ENCODE data around the gene LTBP1. TPM values are rescaled to one million over a fixed set of nuclear protein-coding genes. Genes with fewer than 3 reads are reported as not detected.

The LTBP1 gene
- total and polyA plus RNA-seq, 2 experiments from 2014 or later, result 157 to 211 TPM

DNA sequence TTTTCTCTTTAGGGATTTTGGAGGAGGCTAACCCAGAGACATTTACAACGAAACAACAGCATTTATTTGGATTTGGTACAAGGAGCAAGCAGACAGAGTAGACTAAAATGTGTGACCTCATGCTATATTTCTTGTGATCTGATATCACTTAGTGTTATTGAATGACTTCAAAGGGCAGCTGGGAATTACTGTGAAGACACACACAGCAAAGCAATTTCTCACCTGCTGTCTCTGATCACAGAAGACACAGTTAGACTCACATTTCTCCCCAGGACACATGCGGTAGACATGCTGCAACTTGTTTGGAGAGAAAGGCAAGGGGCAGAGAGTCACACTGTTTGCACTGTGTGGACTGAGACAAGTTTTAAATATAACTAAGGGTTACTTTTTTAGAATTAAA lies 67.5 kb downstream of the LTBP1 start:
- in situ Hi-C loops (cut with MboI), result no loop called here
- Histone ChIP-seq H3F3A (ENCODE audit: insufficient read depth) (peaks cover 17% of the 10 kb centered on the region), H3K79me2 (ENCODE audit: insufficient read depth) (no peaks in the 10 kb centered on the region), H3K4me1 (ENCODE audit: insufficient read depth) (peaks cover 30% of the 10 kb centered on the region; the same call in 1 of the 2 replicates), H3K36me3 (ENCODE audit: low read depth) (no peaks in the 10 kb centered on the region), H3K9me3 (ENCODE audit: low read depth) (no peaks in the 10 kb centered on the region), H3K4me3 (no peak overlapping the region), H2AFZ (no peak overlapping the region), H4K20me1 (ENCODE audit: insufficient read depth) (no peaks in the 10 kb centered on the region), H3K9me2 (ENCODE audit: insufficient read depth) (no peaks in the 10 kb centered on the region), H3K27me3 (replicated peaks; ENCODE audit: insufficient read depth) (no peaks in the 10 kb centered on the region), H3K4me2 (ENCODE audit: unreplicated experiment) (no peak overlapping the region), H3K27ac (no peak overlapping the region), H3K9ac (no peak overlapping the region)
- TF ChIP-seq EZH2phosphoT487 (IDR thresholded peaks at IDR 0.05; ENCODE audit: insufficient read depth, low read depth) (no peak), EZH2 (IDR thresholded peaks at IDR 0.05; ENCODE audit: insufficient read depth, poor library complexity, severe bottlenecking) (no peak)
- 88 to 89% methylated on average over 2 of the region's 2 CpGs for WGBS, 2 experiments (ENCODE audit: low coverage in 1 of 2, low lambda C conversion rate in 2 of 2, missing lambda C conversion rate in 2 of 2)
- no peak for DNase-seq

DNA sequence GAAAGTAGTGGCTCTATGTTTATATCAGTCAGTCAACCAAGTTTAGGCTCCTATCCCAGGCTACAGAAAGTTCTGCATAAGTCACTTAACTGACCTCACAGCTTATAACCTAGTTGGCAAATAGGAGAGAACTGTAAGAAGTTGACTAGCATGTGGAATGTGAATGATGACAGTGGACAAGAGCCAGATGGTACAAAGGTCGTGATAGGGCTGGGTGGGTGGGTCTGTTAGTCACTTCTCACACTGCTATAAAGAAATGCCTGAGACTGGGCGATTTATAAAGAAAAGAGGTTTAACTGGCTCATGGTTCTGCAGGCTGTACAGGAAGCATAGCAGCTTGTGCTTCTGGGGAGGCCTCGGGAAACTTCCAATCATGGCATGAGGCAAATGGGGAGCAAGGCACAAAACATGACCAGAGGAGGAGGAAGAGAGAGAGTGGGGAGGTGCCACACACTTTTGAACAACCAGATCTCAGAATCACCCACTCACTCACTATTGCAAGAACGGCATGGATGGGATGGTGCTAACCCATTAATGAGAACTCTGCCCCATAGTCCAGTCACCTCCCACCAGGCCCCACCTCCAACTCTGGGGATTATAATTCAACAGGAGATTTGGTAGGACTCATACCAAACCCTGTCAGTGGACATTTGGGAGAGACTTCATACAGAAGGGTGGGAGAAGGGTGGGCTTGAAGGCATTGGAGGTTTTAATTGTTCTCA lies 68.8 kb downstream of the LTBP1 start:
- no peak overlapping the region for H2AFZ ChIP-seq
- no peak for TF ChIP-seq EZH2phosphoT487 (IDR thresholded peaks at IDR 0.05; ENCODE audit: insufficient read depth, low read depth)
- TF ChIP-seq EZH2 (IDR thresholded peaks at IDR 0.05; ENCODE audit: insufficient read depth, poor library complexity, severe bottlenecking), result no peak
- H3K36me3 ChIP-seq (ENCODE audit: low read depth), result no peaks in the 10 kb centered on the region
- no peak overlapping the region for H3K4me3 ChIP-seq
- H3K79me2 ChIP-seq (ENCODE audit: insufficient read depth), result no peaks in the 10 kb centered on the region
- WGBS, 2 experiments (ENCODE audit: low coverage in 1 of 2, low lambda C conversion rate in 2 of 2, missing lambda C conversion rate in 2 of 2), result 30 to 40% methylated on average over 4 of the region's 4 CpGs
- no peak overlapping the region for H3K4me2 ChIP-seq (ENCODE audit: unreplicated experiment)
- H3F3A ChIP-seq (ENCODE audit: insufficient read depth), result peaks cover 17% of the 10 kb centered on the region
- no peaks in the 10 kb centered on the region for H3K9me2 ChIP-seq (ENCODE audit: insufficient read depth)
- no peaks in the 10 kb centered on the region for H4K20me1 ChIP-seq (ENCODE audit: insufficient read depth)
- no peaks in the 10 kb centered on the region for H3K27me3 ChIP-seq (replicated peaks; ENCODE audit: insufficient read depth)
- DNase-seq, result peak; percentile 80
- H3K27ac ChIP-seq, result no peak overlapping the region
- no peaks in the 10 kb centered on the region for H3K9me3 ChIP-seq (ENCODE audit: low read depth)
- no peak overlapping the region for H3K9ac ChIP-seq
- in situ Hi-C loops (cut with MboI), result no loop called here
- H3K4me1 ChIP-seq (ENCODE audit: insufficient read depth), result peaks cover 30% of the 10 kb centered on the region; the same call in 1 of the 2 replicates

DNA sequence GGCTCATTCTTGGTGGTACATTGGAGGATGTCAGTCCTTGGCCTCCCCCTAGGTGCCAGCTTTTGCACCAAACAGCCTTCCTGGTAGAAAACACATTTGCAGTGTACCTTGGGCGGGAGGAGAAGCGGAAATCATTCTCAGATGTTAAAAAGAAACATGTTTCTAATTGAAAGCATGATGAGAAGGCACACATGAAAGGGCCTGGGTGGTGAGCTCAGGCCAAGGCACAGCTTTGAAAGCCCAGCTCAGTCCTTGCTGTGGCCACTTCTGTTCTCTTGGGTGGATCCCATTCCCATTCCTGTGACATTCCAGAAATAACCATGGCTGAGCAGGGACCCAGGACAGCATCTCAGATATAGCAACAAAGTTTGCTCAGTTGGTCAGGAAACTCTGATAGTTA lies 71.5 kb downstream of the LTBP1 start:
- peak overlapping the region; percentile 14 for H3K4me2 ChIP-seq (ENCODE audit: unreplicated experiment)
- H3K9me2 ChIP-seq (ENCODE audit: insufficient read depth), result no peaks in the 10 kb centered on the region
- in situ Hi-C loops (cut with MboI), result no loop called here
- H2AFZ ChIP-seq, result peak overlapping the region; percentile 36; the same call in 1 of the 2 replicates
- H3K36me3 ChIP-seq (ENCODE audit: low read depth), result no peaks in the 10 kb centered on the region
- H3K79me2 ChIP-seq (ENCODE audit: insufficient read depth), result no peaks in the 10 kb centered on the region
- 28 to 37% methylated on average over 2 of the region's 2 CpGs for WGBS, 2 experiments (ENCODE audit: low coverage in 1 of 2, low lambda C conversion rate in 2 of 2, missing lambda C conversion rate in 2 of 2)
- no peaks in the 10 kb centered on the region for H3K27me3 ChIP-seq (replicated peaks; ENCODE audit: insufficient read depth)
- peaks cover 51% of the 10 kb centered on the region for H3K4me1 ChIP-seq (ENCODE audit: insufficient read depth)
- H3K4me3 ChIP-seq, result no peak overlapping the region
- no peak overlapping the region for H3K27ac ChIP-seq
- H3F3A ChIP-seq (ENCODE audit: insufficient read depth), result peaks cover 39% of the 10 kb centered on the region
- no peaks in the 10 kb centered on the region for H4K20me1 ChIP-seq (ENCODE audit: insufficient read depth)
- no peak overlapping the region for H3K9ac ChIP-seq
- TF ChIP-seq EZH2 (IDR thresholded peaks at IDR 0.05; ENCODE audit: insufficient read depth, poor library complexity, severe bottlenecking) (no peak), EZH2phosphoT487 (IDR thresholded peaks at IDR 0.05; ENCODE audit: insufficient read depth, low read depth) (no peak)
- peak; percentile 33 for DNase-seq
- no peaks in the 10 kb centered on the region for H3K9me3 ChIP-seq (ENCODE audit: low read depth)

DNA sequence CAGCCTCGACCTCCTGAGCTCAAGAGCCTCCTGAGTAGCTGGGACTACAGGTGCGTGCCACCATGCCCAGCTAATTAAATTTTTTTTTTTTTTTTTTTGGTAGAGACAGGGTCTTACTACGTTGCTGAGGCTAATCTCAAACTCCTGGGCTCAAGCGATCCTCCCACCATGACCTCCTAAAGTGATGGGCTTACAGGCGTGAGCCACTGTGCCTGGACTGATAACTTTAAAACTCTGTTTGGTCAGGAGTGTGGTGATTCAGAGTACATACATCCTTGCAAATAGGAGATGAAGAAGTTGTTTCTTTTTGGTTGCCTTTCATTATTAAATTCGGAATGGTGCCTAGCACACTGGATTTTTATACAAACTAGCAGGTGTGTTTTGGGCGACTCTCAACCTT lies 73.0 kb downstream of the LTBP1 start:
- DNase-seq, result no peak
- Histone ChIP-seq H3K9me2 (ENCODE audit: insufficient read depth) (no peaks in the 10 kb centered on the region), H3K9ac (no peak overlapping the region), H4K20me1 (ENCODE audit: insufficient read depth) (no peaks in the 10 kb centered on the region), H3F3A (ENCODE audit: insufficient read depth) (peaks cover 50% of the 10 kb centered on the region), H3K4me2 (ENCODE audit: unreplicated experiment) (no peak overlapping the region), H3K36me3 (ENCODE audit: low read depth) (no peaks in the 10 kb centered on the region), H3K27me3 (replicated peaks; ENCODE audit: insufficient read depth) (no peaks in the 10 kb centered on the region), H2AFZ (no peak overlapping the region), H3K4me3 (no peak overlapping the region), H3K27ac (no peak overlapping the region), H3K9me3 (ENCODE audit: low read depth) (no peaks in the 10 kb centered on the region), H3K79me2 (ENCODE audit: insufficient read depth) (no peaks in the 10 kb centered on the region), H3K4me1 (ENCODE audit: insufficient read depth) (peaks cover 48% of the 10 kb centered on the region)
- TF ChIP-seq EZH2phosphoT487 (IDR thresholded peaks at IDR 0.05; ENCODE audit: insufficient read depth, low read depth), result no peak
- no peak for TF ChIP-seq EZH2 (IDR thresholded peaks at IDR 0.05; ENCODE audit: insufficient read depth, poor library complexity, severe bottlenecking)
- in situ Hi-C loops (cut with MboI), result no loop called here
- 95% methylated on average over 7 of the region's 7 CpGs for WGBS, 2 experiments (ENCODE audit: low coverage in 1 of 2, low lambda C conversion rate in 2 of 2, missing lambda C conversion rate in 2 of 2)
